Measurements from ENCODE around the gene TSPAN14.
A peak's percentile ranks its signal among the peaks of the same experiment; 100 is the strongest.
"Not testable (repeated sequence)": the region's sequence is repeated elsewhere in the genome, so short reads cannot be mapped to it uniquely, and the experiment has no call there.

The TSPAN14 gene

GRCh38 chr10:80530251-80530650 lies 76.1 kb downstream of the TSPAN14 start:
- no peak for DNase-seq

DNA sequence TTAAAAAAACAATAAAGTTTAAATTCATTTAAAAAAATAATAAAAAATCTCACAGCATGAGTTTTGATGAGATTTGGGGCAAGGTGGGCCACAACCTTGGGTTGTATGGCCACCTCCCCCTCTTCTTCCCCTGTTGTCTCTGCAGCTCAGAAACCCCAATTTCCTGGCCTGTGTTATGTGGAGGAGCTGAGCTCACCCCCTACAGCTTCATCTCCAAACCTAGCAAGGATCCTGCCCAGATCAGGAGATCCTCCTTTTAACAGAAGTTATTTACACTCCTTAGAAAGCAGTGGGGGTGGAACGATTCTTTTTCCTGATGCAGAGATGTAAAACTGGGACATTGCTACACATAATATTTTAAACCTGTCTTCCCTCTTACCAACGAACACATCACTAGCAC lies 76.7 kb downstream of the TSPAN14 start:
- no peak for DNase-seq

DNA sequence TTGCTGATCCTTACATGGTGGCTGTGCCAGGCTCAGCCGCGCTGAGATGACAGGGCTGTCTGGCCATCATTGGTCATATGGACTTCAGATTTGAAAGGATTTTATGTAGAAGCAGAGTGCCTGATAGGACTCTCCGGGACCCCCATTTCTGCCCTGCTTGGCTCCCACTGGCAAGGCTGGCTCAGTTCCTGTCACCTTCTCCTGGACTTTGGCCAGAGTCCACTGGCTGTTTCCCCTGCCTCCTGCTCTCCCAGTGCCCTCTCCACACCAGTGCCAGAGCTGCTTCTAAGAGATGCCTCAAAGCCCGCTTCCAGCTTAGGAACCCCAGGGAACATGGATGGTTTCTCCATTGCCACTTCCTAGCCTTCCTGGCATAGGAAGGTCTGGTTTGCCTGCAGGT lies 78.5 kb downstream of the TSPAN14 start:
- DNase-seq = no peak

GRCh38 chr10:80534059-80534458 lies 79.9 kb downstream of the TSPAN14 start:
- not testable (repeated sequence) for DNase-seq

DNA sequence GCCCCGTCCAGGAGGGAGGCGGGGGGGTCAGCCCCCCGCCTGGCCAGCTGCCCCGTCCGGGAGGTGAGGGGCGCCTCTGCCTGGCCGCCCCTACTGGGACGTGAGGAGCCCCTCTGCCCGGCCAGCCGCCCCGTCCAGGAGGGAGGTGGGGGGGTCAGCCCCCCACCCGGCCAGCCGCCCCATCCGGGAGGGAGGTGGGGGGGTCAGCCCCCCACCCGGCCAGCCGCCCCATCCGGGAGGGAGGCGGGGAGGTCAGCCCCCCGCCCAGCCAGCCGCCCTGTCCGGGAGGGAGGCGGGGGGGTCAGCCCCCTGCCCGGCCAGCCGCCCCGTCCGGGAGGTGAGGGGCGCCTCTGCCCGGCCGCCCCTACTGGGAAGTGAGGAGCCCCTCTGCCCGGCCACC lies 80.5 kb downstream of the TSPAN14 start:
- not testable (repeated sequence) for DNase-seq

DNA sequence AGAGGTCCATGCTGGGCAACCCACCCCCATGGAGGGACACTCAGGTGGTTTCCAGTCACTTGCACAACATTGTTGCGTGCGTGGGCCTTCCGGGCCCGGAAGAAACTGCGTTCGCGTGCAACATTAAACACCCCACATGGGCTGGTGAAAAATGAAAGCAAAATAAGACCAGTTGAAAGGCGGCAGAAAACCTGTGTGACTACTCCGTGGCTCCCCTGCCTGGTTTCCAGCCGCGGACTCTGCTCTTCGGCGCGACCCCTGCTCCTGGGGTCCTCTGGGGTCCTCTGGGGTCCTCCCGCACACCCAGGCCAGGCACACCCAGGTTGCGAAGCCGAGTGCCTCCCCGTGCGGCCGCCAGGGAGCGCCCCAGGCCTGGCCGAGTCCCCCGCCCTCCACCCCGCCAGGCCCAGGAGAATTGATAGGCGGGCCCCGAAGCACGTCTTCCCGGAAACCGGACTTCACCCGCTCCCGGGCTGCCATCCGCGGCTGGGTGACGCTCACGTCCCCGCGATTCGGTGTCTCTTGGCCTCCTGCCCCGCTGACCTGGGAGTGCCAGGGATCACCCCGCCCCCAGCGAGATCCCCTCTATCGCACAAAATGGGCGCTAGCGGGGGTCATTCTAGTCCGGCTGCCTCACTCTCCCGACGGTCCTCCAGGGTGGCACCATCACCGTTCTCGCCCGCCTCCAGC lies 81.7 kb downstream of the TSPAN14 start:
- no peak for DNase-seq

GRCh38 chr10:80536361-80536835 lies 82.3 kb downstream of the TSPAN14 start:
- no peak for DNase-seq

DNA sequence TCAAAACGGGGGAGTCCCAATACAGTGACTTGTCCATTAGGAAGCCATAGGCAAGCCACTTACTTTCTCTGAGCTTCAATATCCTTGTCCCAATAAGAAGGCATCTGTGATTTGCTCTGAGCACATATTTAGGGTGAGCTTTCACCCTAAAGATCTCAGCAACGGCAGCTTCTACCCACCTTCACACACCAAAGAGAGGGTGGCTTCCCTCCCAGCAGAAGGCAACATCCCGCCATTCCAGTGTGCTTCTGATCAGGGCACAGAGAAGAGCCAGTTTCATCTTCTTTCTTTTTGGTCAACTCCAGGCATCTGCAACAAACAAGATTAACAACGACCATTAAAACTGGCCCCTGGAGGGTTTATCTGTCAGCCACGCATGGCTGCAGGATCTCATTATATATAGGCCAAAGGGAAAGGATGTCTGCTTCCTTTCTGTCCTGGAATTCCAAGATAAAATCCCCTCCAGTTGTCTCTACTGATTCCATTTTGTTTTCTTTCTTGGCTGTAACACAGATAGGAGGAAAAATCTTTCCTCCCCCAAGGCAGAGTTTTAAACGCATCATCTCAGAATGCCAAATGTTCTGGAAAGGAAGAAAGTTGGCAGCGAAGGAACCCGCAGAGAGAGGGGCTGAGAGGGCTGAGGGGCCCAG lies 83.1 kb downstream of the TSPAN14 start:
- DNase-seq = no peak

GRCh38 chr10:80537736-80538480 lies 83.8 kb downstream of the TSPAN14 start, which contains the start of gene SH2D4B:
SH2D4B (plus strand) TSS chr10:80537902; CDS start chr10:80538332, 430 bp downstream.
- DNase-seq = no peak

DNA sequence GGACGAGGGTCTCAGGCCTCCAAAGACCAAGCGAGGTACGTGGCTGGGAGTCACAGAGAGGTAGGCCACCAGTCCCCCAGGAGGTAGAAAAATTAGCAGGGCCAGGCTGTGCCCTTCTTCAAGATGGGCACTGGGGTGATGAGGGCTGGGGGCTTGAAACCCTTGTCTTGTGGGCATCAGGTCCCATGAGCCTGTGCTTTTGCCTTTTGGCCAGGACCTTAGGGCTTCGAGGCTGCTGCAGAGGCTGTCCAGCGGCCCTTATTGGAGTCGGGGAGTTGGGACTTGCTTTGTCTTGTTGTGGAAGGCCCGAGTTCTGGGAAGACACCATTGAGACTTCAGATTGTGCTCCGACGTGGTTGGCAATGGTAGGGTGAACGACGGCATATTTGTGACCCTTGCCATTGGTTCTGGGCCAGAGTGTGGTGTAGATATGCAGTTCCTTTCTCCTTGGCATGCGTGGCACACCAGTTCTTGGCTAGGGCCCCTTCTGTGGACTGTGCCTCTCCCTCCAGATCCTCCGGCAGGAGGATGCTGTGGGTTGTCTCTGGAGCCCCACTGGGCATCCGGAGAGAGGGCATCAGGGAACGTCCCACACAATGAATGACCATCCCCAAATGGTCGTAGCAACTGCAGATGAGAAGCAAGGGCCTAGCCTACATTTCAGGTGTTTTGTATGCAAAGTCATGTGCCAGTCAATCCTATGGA lies 84.5 kb downstream of the TSPAN14 start:
- DNase-seq = no peak

GRCh38 chr10:80539421-80540031 lies 85.4 kb downstream of the TSPAN14 start:
- DNase-seq = no peak

GRCh38 chr10:80540136-80540535 lies 86.0 kb downstream of the TSPAN14 start:
- no peak for DNase-seq

- DNase-seq = no peak
Observed at GRCh38 chr10:80540618-80540980, 86.5 kb downstream of the TSPAN14 start.

DNA sequence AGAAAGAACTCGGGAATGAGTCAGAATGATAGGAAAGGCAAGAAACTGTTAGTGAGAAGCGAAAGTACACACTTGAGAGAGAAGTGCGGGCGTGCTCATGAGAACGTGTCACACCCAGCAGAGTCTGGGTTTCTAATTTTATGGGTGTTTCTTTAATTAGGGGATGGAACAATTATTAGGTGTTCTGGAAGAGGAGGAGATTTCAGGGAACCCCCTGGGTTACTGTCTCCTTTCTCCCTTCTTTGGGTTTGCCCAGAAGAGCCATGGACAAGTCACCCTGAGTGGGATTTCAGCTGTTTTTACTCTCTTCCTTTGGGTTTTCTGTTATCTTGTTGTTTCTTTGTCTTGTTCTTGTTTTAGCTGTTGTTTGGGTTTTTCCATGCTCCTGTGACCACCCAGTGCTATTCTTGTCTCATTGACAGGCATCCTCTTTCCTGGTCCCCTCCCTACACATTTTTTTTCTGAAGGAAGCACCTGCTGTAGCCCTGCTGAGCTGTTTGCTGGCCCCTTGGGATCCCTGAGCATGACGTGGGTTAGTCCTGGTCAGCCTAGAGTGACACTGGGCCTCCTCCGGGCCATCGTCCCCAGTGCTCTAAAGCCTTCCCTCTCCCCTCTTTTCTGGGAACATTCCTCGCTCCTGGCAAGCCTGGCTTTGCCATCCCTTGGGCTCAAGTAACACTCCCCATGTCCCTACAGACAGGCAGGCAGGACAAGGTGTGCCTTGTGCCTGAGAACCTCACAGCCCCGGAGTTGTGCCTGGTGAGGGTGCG lies 87.1 kb downstream of the TSPAN14 start:
- DNase-seq = no peak

DNA sequence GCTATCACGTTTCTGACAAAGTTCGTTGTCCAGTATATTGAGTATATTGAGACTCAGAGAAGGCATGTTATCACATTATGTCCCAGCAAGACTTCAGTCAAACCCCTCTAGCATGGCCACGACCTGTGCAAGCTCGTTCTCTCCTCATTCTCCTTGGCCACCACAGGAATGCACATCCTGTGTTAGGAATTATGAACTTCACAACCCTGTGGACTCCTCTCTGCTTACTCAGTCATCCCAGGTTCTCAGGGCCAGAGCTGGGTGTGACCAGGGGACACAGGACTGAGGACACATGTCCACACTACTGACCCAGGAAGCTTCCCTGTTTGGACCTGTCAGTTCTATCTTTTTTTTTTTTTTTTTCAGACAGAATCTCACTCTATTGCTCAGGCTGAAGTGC lies 87.9 kb downstream of the TSPAN14 start:
- peak; percentile 12 for DNase-seq

GRCh38 chr10:80542652-80543318 lies 88.7 kb downstream of the TSPAN14 start:
- no peak for DNase-seq

DNA sequence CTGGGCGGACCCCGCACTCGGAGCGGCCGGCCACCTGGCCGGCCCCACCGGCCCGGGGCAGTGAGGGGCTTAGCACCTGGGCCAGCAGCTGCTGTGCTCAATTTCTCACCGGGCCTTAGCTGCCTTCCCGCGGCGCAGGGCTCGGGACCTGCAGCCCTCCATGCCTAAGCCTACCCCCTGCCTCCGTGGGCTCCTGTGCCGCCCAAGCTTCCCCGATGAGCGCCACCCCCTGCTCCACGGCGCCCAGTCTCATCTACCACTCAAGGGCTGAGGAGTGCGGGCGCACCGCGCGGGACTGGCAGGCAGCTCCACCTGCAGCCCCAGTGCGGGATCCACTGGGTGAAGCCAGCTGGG lies 89.2 kb downstream of the TSPAN14 start:
- not testable (repeated sequence) for DNase-seq

- DNase-seq = no peak
Observed at GRCh38 chr10:80544316-80544953, 90.3 kb downstream of the TSPAN14 start.

GRCh38 chr10:80545258-80545881 lies 91.3 kb downstream of the TSPAN14 start:
- no peak for DNase-seq

- no peak for DNase-seq
Observed at GRCh38 chr10:80552151-80552646, 98.1 kb downstream of the TSPAN14 start.

All from HCEC 1CT (cell line).